Fibroblast of lung (primary cell): Measurements from ENCODE around the gene TAF13. TPM values are rescaled to one million over a fixed set of nuclear protein-coding genes. Genes with fewer than 3 reads are reported as not detected.
"Not testable (repeated sequence)": the region's sequence is repeated elsewhere in the genome, so short reads cannot be mapped to it uniquely, and the experiment has no call there.

Source experiments
- DNase-seq, 2 donors: peaks; one replicate each; pipeline versions ENCODE4 v3.0.0 to v3.0.0-alpha.2; 2010; ENCODE audit warnings: low read depth in 2 of 2
- H2AFZ ChIP-seq: 2 replicates; pipeline ENCODE4 v1.5.1; 2012; ENCODE audit warnings: low read length, control low read depth, inconsistent platforms
- H3K27ac ChIP-seq: 2 replicates; pipeline ENCODE4 v1.5.1; 2011; ENCODE audit warnings: low read length, control low read depth; ENCODE audit not compliant: insufficient read depth
- H3K27me3 ChIP-seq: 2 replicates; pipeline ENCODE4 v1.5.1; 2011; ENCODE audit warnings: mild to moderate bottlenecking, low read length; ENCODE audit not compliant: control insufficient read depth, insufficient read depth
- H3K36me3 ChIP-seq: 2 replicates; pipeline ENCODE4 v1.5.1; 2011; ENCODE audit warnings: low read length; ENCODE audit not compliant: control insufficient read depth, insufficient read depth
- H3K4me1 ChIP-seq: 2 replicates; pipeline ENCODE4 v1.5.1; 2011; ENCODE audit warnings: low read length; ENCODE audit not compliant: control insufficient read depth, insufficient read depth; ENCODE audit errors: extremely low read depth
- H3K4me2 ChIP-seq: 2 replicates; pipeline ENCODE4 v1.5.1; 2011; ENCODE audit warnings: low read length, control low read depth; ENCODE audit not compliant: insufficient read depth; ENCODE audit errors: extremely low read depth
- H3K4me3 ChIP-seq, 4 experiments: fragments of 200-600 bp in 1 of 4; sonication (generic) in 1 of 4; replicated peaks in 1 of 4; 2 replicates each; pipeline ENCODE4 v1.5.1; 2011 to 2016; ENCODE audit warnings: low read length in 4 of 4, low read depth in 3 of 4, mild to moderate bottlenecking in 3 of 4, control low read depth in 2 of 4, inconsistent platforms in 1 of 4, mixed read lengths in 1 of 4; ENCODE audit not compliant: insufficient read depth in 1 of 4; ENCODE audit errors: control extremely low read depth in 1 of 4
- H3K79me2 ChIP-seq: 2 replicates; pipeline ENCODE4 v1.5.1; 2012; ENCODE audit warnings: mild to moderate bottlenecking, low read length, inconsistent platforms; ENCODE audit not compliant: control insufficient read depth, insufficient read depth
- H3K9ac ChIP-seq: 2 replicates; pipeline ENCODE4 v1.5.1; 2011; ENCODE audit warnings: mild to moderate bottlenecking, low read length, control low read depth; ENCODE audit not compliant: insufficient read depth
- H3K9me3 ChIP-seq: 2 replicates; pipeline ENCODE4 v1.5.1; 2012; ENCODE audit warnings: low read depth, low read length; ENCODE audit not compliant: control insufficient read depth, insufficient read depth
- H4K20me1 ChIP-seq: 2 replicates; pipeline ENCODE4 v1.5.1; 2011; ENCODE audit warnings: low read length; ENCODE audit not compliant: control insufficient read depth, insufficient read depth; ENCODE audit errors: extremely low read depth
- CTCF ChIP-seq, 2 donors: IDR thresholded peaks in 1 of 2; conservative IDR thresholded peaks in 1 of 2; 1 replicate in 1 of 2; 2 replicates in 1 of 2; pipeline ENCODE4 v1.5.1; 2011 to 2012; ENCODE audit warnings: low read length in 2 of 2, control low read depth in 1 of 2, inconsistent platforms in 1 of 2, low read depth in 1 of 2, mild to moderate bottlenecking in 1 of 2
- EZH2 ChIP-seq: IDR thresholded peaks from 2 replicates; pipeline ENCODE4 v1.5.1; 2012; ENCODE audit warnings: low read length, control low read depth, mild to moderate bottlenecking; ENCODE audit errors: missing control alignments
- polyA plus RNA-seq, 2 donors: library from polyadenylated mRNA; depleted of rRNA in 1 of 2; stranded (reverse) in 1 of 2; unstranded in 1 of 2; fragments of >200 nt; gene quantifications; 2 replicates each; pipeline ENCODE4 v1.2.1, GENCODE V29; 2011 to 2012; ENCODE audit warnings: missing spikeins in 1 of 2
- total RNA-seq: library from RNA; depleted of rRNA; stranded (reverse); fragments of >200 nt; gene quantifications from 2 replicates; pipeline ENCODE4 v1.2.1, GENCODE V29; 2014

TAF13 gene
- total and polyA plus RNA-seq, 2 donors (not counting 1 experiment from before 2014, with no cell fraction given), result 66.6 to 85.7 TPM

- Histone ChIP-seq H3K4me3 (peak overlapping the region; percentile 74 to 96 (median 90)), H3K36me3 (no peaks in the 10 kb centered on the region), H3K27me3 (no peaks in the 10 kb centered on the region), H4K20me1 (no peaks in the 10 kb centered on the region), H3K79me2 (peaks cover 43% of the 10 kb centered on the region), H3K4me2 (peak overlapping the region; percentile 18), H3K27ac (peak overlapping the region; percentile 10), H3K4me1 (no peaks in the 10 kb centered on the region), H2AFZ (no peak overlapping the region), H3K9me3 (no peaks in the 10 kb centered on the region), H3K9ac (peak overlapping the region; percentile 10)
- TF ChIP-seq CTCF (conservative IDR thresholded peaks at IDR 0.05 in 1 of 2, IDR thresholded peaks at IDR 0.05 in 1 of 2; ENCODE audit: low read depth in 1 of 2, low read length in 2 of 2) (no peak), EZH2 (no peak)
- DNase-seq, result no peak
Observed at GRCh38 chr1:109040627-109040988, 35.2 kb downstream of the TAF13 start.

GRCh38 chr1:109034382-109034781 lies 41.4 kb downstream of the TAF13 start:
- no peaks in the 10 kb centered on the region for H4K20me1 ChIP-seq
- H3K4me3 ChIP-seq, result no peak overlapping the region
- H3K9ac ChIP-seq, result no peak overlapping the region
- H3K36me3 ChIP-seq, result no peaks in the 10 kb centered on the region
- H3K27me3 ChIP-seq, result no peaks in the 10 kb centered on the region
- no peak overlapping the region for H3K4me2 ChIP-seq
- no peaks in the 10 kb centered on the region for H3K9me3 ChIP-seq
- H2AFZ ChIP-seq, result no peak overlapping the region
- peaks cover 44% of the 10 kb centered on the region for H3K79me2 ChIP-seq
- no peak overlapping the region for H3K27ac ChIP-seq
- no peak for DNase-seq
- no peaks in the 10 kb centered on the region for H3K4me1 ChIP-seq
- TF ChIP-seq CTCF (conservative IDR thresholded peaks at IDR 0.05 in 1 of 2, IDR thresholded peaks at IDR 0.05 in 1 of 2; ENCODE audit: low read depth in 1 of 2, low read length in 2 of 2) (no peak), EZH2 (no peak)

GRCh38 chr1:109029493-109029892 lies 46.3 kb downstream of the TAF13 start:
- H3K79me2 ChIP-seq, result peaks cover 26% of the 10 kb centered on the region
- H3K4me1 ChIP-seq, H2AFZ ChIP-seq, H4K20me1 ChIP-seq, H3K4me3 ChIP-seq, H3K36me3 ChIP-seq, DNase-seq, H3K4me2 ChIP-seq, H3K9ac ChIP-seq, H3K27ac ChIP-seq, H3K9me3 ChIP-seq, H3K27me3 ChIP-seq: not testable (repeated sequence)
